Sciatic nerve (tissue), 2 donors: Measurements from ENCODE around the gene ASB14. TPM values are rescaled to one million over a fixed set of nuclear protein-coding genes. Genes with fewer than 3 reads are reported as not detected.

ENCODE experiments used
- ATAC-seq: fragments of 200-7000 bp; cut with Tn5 transposase; one replicate; pipeline ENCODE4 v1.9.1; 2020; ENCODE audit warnings: mild to moderate bottlenecking, moderate library complexity
- DNase-seq: peaks from one replicate; pipeline ENCODE4 v3.0.0-alpha.2; 2020; ENCODE audit warnings: low spot score
- intact Hi-C: fragments of 100-400 bp; cut with DNase I; formaldehyde crosslinking; loops from one replicate; pipeline ENCODE4 v1.14.2; 2022
- total RNA-seq: library from RNA; stranded (reverse); fragmentation: NEBNext Ultra II Directional; extraction: Animal tissue kit (Norgen Biotek cat#: 25700); gene quantifications from one replicate; pipeline ENCODE4 v1.2.1, GENCODE V29; 2021
- donor health status: DM: no; HTN: no; CAD: no.
- donor health status: DM: no; HTN: no; CAD: no.

ASB14 gene
- total RNA-seq, 1 donor from 2014 or later: not detected

- intact Hi-C loops: no loop called here
- no peak for ATAC-seq
Measured at GRCh38 chr3:57274845-57275244, 17.6 kb downstream of the ASB14 start.

GRCh38 chr3:57268416-57268815, 24.1 kb downstream of the ASB14 start:
- ATAC-seq: no peak
- intact Hi-C loops: no loop called here
- DNase-seq: no peak

More at GRCh38 chr3:57274845-57275244, 17.6 kb downstream of the ASB14 start:
- DNase-seq: no peak

GRCh38 chr3:57261929-57262328, 30.6 kb downstream of the ASB14 start:
- intact Hi-C loops: no loop called here
- no peak for DNase-seq
- no peak for ATAC-seq

GRCh38 chr3:57261119-57261518, 31.4 kb downstream of the ASB14 start:
- ATAC-seq (no peak), DNase-seq (no peak)
- intact Hi-C loops: no loop called here

- intact Hi-C loops: no loop called here
- DNase-seq (no peak), ATAC-seq (no peak)
Measured at GRCh38 chr3:57257678-57258077, 34.8 kb downstream of the ASB14 start.

- intact Hi-C loops: no loop called here
- DNase-seq (no peak), ATAC-seq (no peak)
Measured at GRCh38 chr3:57256844-57257243, 35.6 kb downstream of the ASB14 start.

GRCh38 chr3:57252404-57252803, 40.1 kb downstream of the ASB14 start:
- ATAC-seq (peak; percentile 46), DNase-seq (no peak)
- intact Hi-C loops: no loop called here

- DNase-seq (no peak), ATAC-seq (no peak)
- intact Hi-C loops: no loop called here
Measured at GRCh38 chr3:57244946-57245345, 47.5 kb downstream of the ASB14 start.

GRCh38 chr3:57234613-57235575, 57.6 kb downstream of the ASB14 start:
- intact Hi-C loops: no loop called here
- no peak for ATAC-seq

GRCh38 chr3:57233799-57234198, 58.7 kb downstream of the ASB14 start:
- ATAC-seq: no peak
- intact Hi-C loops: no loop called here
- no peak for DNase-seq

More at GRCh38 chr3:57234613-57235575, 57.6 kb downstream of the ASB14 start:
- DNase-seq: no peak

- intact Hi-C loops: no loop called here
- no peak for ATAC-seq
- no peak for DNase-seq
Measured at GRCh38 chr3:57230006-57230405, 62.5 kb downstream of the ASB14 start.

GRCh38 chr3:57227930-57228751, 64.3 kb downstream of the ASB14 start:
- DNase-seq (peak; percentile 71), ATAC-seq (peak; percentile 71)
- intact Hi-C loops: no loop called here

GRCh38 chr3:57227204-57227929, 65.1 kb downstream of the ASB14 start, which contains the start of gene APPL1:
TSS of gene APPL1 (plus strand) at chr3:57227729. CDS start at chr3:57227884, 155 bp downstream.
- intact Hi-C loops: no loop called here
- ATAC-seq (peak; percentile 98), DNase-seq (peak; percentile 95)

GRCh38 chr3:57226176-57226575, 66.3 kb downstream of the ASB14 start:
- intact Hi-C loops: no loop called here
- DNase-seq: no peak
- ATAC-seq: no peak

GRCh38 chr3:57224856-57225255, 67.6 kb downstream of the ASB14 start:
- no peak for ATAC-seq
- intact Hi-C loops: no loop called here
- no peak for DNase-seq

GRCh38 chr3:57221883-57222282, 70.6 kb downstream of the ASB14 start:
- DNase-seq: no peak
- intact Hi-C loops: no loop called here
- peak; percentile 71 for ATAC-seq
